Uterus (tissue), 4 donors: Measurements from ENCODE around the gene SMKR1. TPM values are rescaled to one million over a fixed set of nuclear protein-coding genes. Genes with fewer than 3 reads are reported as not detected.
"Not testable (repeated sequence)": the region's sequence is repeated elsewhere in the genome, so short reads cannot be mapped to it uniquely, and the experiment has no call there.

Experiments
- DNase-seq, 2 donors: peaks; one replicate each; pipeline ENCODE4 v3.0.0-alpha.2; 2019 to 2020
- H3K27ac ChIP-seq, 2 donors: fragments of 200-600 bp; sonication (generic); 1 replicate in 1 of 2; 2 replicates in 1 of 2; pipeline ENCODE4 v1.5.1; 2016 to 2018
- H3K27me3 ChIP-seq, 2 donors: fragments of 200-600 bp; sonication (generic); one replicate each; pipeline ENCODE4 v1.5.1; 2018 to 2019; ENCODE audit warnings: control low read depth in 1 of 2
- H3K36me3 ChIP-seq, 2 donors: fragments of 200-600 bp; sonication (generic); one replicate each; pipeline ENCODE4 v1.5.1; 2019; ENCODE audit warnings: control low read depth in 1 of 2
- H3K4me1 ChIP-seq, 2 donors: fragments of 200-600 bp; sonication (generic); one replicate each; pipeline ENCODE4 v1.5.1; 2018 to 2019; ENCODE audit warnings: control low read depth in 1 of 2
- H3K4me3 ChIP-seq, 2 donors: fragments of 200-600 bp; sonication (generic); 1 replicate in 1 of 2; 2 replicates in 1 of 2; pipeline ENCODE4 v1.5.1; 2018 to 2019; ENCODE audit warnings: mild to moderate bottlenecking in 1 of 2
- H3K9me3 ChIP-seq, 2 donors: fragments of 200-600 bp; sonication (generic); one replicate each; pipeline ENCODE4 v1.5.1; 2019; ENCODE audit warnings: control low read depth in 1 of 2
- POLR2A ChIP-seq, 2 donors: fragments of 450-650 bp; IDR thresholded peaks; one replicate each; pipeline ENCODE4 v1.6.1; 2016; ENCODE audit warnings: antibody characterized with exemption in 2 of 2, mild to moderate bottlenecking in 1 of 2, moderate library complexity in 1 of 2
- intact Hi-C: fragments of 100-400 bp; cut with DNase I; formaldehyde crosslinking; loops from one replicate; pipeline ENCODE4 v1.15.1; 2023; ENCODE audit warnings: low total_unique reads
- total RNA-seq, 4 donors: library from RNA; depleted of rRNA in 3 of 4; stranded (reverse); fragments of >200 nt in 3 of 4; gene quantifications; one replicate each; pipeline versions ENCODE4 v1.1.0 to v1.2.4, GENCODE V29; 2014 to 2023
- TF ChIP-seq, protein P1 (sequence below), 4 experiments: fragments of 200-600 bp in 2 of 4; fragments of 450-650 bp in 2 of 4; sonication (generic) in 2 of 4; IDR thresholded peaks; one replicate each; pipeline ENCODE4 v1.5.1; 2016 to 2019; ENCODE audit warnings: antibody characterized with exemption in 4 of 4, mild to moderate bottlenecking in 2 of 4, moderate library complexity in 1 of 4
- donor health status: DM: yes; HTN: yes; CAD: no.

SMKR1 gene
- total RNA-seq, 4 donors from 2014 or later: 0.35 to 1.7 TPM; not detected in 2

- Histone ChIP-seq H3K36me3 (no peaks in the 10 kb centered on the region), H3K27me3 (no peaks in the 10 kb centered on the region), H3K4me1 (no peaks in the 10 kb centered on the region), H3K9me3 (no peaks in the 10 kb centered on the region), H3K27ac (no peak overlapping the region), H3K4me3 (no peak overlapping the region)
- no peak for TF ChIP-seq POLR2A (IDR thresholded peaks at IDR 0.05)
- TF ChIP-seq, protein P1, sequence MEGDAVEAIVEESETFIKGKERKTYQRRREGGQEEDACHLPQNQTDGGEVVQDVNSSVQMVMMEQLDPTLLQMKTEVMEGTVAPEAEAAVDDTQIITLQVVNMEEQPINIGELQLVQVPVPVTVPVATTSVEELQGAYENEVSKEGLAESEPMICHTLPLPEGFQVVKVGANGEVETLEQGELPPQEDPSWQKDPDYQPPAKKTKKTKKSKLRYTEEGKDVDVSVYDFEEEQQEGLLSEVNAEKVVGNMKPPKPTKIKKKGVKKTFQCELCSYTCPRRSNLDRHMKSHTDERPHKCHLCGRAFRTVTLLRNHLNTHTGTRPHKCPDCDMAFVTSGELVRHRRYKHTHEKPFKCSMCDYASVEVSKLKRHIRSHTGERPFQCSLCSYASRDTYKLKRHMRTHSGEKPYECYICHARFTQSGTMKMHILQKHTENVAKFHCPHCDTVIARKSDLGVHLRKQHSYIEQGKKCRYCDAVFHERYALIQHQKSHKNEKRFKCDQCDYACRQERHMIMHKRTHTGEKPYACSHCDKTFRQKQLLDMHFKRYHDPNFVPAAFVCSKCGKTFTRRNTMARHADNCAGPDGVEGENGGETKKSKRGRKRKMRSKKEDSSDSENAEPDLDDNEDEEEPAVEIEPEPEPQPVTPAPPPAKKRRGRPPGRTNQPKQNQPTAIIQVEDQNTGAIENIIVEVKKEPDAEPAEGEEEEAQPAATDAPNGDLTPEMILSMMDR (IDR thresholded peaks at IDR 0.05): no peak
- intact Hi-C loops: no loop called here
- no peak for DNase-seq
Measured at GRCh38 chr7:129517931-129518330, 15.6 kb downstream of the SMKR1 start.

DNA sequence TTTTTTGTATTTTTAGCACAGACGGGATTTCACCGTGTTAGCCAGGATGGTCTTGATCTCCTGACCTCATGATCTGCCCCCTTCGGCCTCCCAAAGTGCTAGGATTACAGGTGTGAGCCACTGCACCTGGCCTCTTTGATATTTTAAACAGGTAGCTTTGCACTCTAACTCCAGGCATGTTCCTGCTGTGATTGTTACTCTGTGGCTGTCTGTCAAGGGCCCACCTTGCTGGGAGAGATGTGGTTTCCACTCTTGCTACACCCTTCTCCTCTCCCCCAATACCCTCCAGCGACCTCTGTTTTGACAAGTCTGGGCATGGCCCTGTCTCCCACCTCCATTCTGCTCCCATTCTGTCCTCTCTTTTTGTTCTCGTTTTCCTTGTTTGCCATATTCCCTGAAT lies 17.1 kb downstream of the SMKR1 start:
- Histone ChIP-seq H3K36me3 (no peaks in the 10 kb centered on the region), H3K4me1 (no peaks in the 10 kb centered on the region), H3K9me3 (no peaks in the 10 kb centered on the region), H3K4me3 (no peak overlapping the region), H3K27ac (no peak overlapping the region), H3K27me3 (no peaks in the 10 kb centered on the region)
- TF ChIP-seq POLR2A (IDR thresholded peaks at IDR 0.05): no peak
- TF ChIP-seq, protein P1 (IDR thresholded peaks at IDR 0.05): no peak
- intact Hi-C loops: no loop called here
- DNase-seq: no peak

GRCh38 chr7:129522088-129522970 lies 20.0 kb downstream of the SMKR1 start:
- H3K4me3 ChIP-seq: no peak overlapping the region
- no peaks in the 10 kb centered on the region for H3K36me3 ChIP-seq
- H3K27me3 ChIP-seq: no peaks in the 10 kb centered on the region
- DNase-seq: no peak
- H3K9me3 ChIP-seq: no peaks in the 10 kb centered on the region
- intact Hi-C loops: no loop called here
- H3K4me1 ChIP-seq: no peaks in the 10 kb centered on the region
- H3K27ac ChIP-seq: no peak overlapping the region
- no peak for TF ChIP-seq POLR2A (IDR thresholded peaks at IDR 0.05)
- TF ChIP-seq, protein P1 (IDR thresholded peaks at IDR 0.05): no peak

DNA sequence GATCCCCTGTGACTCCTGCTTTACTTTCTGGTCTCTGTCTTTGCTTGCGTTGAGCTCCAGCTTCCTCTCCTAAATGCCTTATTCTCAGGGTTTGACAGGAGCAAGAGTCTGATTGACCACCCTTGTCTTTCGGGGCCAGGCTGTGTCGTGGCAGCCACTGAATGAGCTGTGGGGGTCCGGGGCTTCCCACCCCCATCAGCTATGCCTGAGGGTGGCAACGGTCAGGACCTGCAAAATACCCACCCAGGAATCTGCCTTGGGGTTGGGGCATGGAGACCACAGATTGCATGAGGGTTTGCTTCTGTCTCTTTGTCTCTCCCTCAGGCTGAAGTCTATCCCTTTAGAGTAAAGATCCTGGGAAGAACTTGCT lies 20.6 kb downstream of the SMKR1 start:
- intact Hi-C loops: no loop called here
- H3K36me3 ChIP-seq: no peaks in the 10 kb centered on the region
- no peaks in the 10 kb centered on the region for H3K9me3 ChIP-seq
- TF ChIP-seq POLR2A (IDR thresholded peaks at IDR 0.05): no peak
- TF ChIP-seq, protein P1 (IDR thresholded peaks at IDR 0.05): no peak
- no peaks in the 10 kb centered on the region for H3K27me3 ChIP-seq
- no peak for DNase-seq
- no peak overlapping the region for H3K4me3 ChIP-seq
- no peaks in the 10 kb centered on the region for H3K4me1 ChIP-seq
- no peak overlapping the region for H3K27ac ChIP-seq

DNA sequence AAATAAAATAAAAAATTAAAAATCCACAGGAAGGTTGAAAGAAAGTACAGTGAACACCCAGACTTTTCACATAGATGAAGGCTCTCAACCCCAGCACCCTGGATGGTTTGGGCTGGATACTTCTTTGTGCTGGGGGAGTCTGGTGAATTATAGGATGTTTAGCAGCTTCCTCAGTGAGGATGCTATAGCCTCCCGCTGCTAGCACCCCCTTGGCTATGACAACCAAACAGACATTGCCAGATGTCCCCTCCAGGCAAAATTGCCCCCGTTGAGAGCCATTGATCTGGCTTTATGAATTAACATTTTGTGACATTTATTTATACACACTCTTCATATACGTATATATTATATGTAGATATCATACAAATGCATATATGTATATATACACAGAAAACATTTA lies 21.6 kb downstream of the SMKR1 start:
- Histone ChIP-seq H3K27me3 (no peaks in the 10 kb centered on the region), H3K36me3 (no peaks in the 10 kb centered on the region), H3K4me3 (no peak overlapping the region), H3K4me1 (no peaks in the 10 kb centered on the region), H3K9me3 (no peaks in the 10 kb centered on the region), H3K27ac (no peak overlapping the region)
- DNase-seq: no peak
- TF ChIP-seq, protein P1 (IDR thresholded peaks at IDR 0.05): no peak
- no peak for TF ChIP-seq POLR2A (IDR thresholded peaks at IDR 0.05)
- intact Hi-C loops: no loop called here

- DNase-seq, H3K9me3 ChIP-seq, intact Hi-C loops, H3K4me3 ChIP-seq, H3K36me3 ChIP-seq, H3K4me1 ChIP-seq, H3K27ac ChIP-seq, H3K27me3 ChIP-seq: not testable (repeated sequence)
Measured at GRCh38 chr7:129524405-129524804, 22.1 kb downstream of the SMKR1 start.
